GM12874 (cell line): ENCODE data around the gene FHIP1B.

ENCODE experiments used
- TF ChIP-seq, protein P1 (sequence below): IDR thresholded peaks from 2 replicates; pipeline ENCODE4 v1.5.1; 2011; ENCODE audit warnings: low read depth, mild to moderate bottlenecking, control low read depth, low read length, moderate library complexity; ENCODE audit not compliant: insufficient read depth

The FHIP1B gene

DNA sequence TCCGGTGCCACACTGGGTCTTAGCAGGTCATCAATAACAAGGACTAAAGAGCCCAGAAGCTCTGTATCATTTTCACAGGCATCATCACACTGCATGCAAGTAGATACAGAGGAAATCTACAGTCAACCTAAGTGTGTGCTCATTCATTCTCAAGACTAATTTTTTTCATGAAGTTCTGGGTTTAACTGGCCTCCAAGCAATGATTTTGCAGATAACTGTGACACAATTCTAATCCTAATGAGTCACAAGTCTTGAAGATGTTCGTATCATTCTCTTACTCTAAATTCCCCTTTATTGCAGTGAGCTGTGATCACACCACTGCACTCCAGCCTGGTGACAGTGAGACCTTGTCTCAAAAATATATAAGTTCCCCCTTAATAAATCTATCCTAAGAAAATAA lies 33.0 kb downstream of the FHIP1B start:
- TF ChIP-seq, protein P1, sequence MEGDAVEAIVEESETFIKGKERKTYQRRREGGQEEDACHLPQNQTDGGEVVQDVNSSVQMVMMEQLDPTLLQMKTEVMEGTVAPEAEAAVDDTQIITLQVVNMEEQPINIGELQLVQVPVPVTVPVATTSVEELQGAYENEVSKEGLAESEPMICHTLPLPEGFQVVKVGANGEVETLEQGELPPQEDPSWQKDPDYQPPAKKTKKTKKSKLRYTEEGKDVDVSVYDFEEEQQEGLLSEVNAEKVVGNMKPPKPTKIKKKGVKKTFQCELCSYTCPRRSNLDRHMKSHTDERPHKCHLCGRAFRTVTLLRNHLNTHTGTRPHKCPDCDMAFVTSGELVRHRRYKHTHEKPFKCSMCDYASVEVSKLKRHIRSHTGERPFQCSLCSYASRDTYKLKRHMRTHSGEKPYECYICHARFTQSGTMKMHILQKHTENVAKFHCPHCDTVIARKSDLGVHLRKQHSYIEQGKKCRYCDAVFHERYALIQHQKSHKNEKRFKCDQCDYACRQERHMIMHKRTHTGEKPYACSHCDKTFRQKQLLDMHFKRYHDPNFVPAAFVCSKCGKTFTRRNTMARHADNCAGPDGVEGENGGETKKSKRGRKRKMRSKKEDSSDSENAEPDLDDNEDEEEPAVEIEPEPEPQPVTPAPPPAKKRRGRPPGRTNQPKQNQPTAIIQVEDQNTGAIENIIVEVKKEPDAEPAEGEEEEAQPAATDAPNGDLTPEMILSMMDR: no peak

DNA sequence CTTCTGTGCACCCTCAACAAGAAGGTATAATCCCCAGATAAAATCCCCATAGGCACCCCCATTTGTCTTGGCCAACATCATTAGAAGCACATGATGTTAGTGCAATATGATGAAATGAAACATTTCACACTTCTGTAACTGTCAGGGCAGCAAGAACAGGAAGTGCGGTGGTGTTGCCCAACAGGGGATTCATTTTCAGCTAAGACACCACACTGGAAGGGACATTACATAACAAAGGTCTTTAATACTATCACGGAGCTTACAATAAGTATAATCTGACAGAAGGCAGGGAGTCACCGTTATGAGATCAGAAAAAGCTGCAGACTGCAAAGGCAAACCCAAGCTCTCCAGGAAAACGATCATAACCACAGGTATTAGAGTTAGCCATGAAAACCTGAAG lies 33.5 kb downstream of the FHIP1B start:
- TF ChIP-seq, protein P1: no peak

DNA sequence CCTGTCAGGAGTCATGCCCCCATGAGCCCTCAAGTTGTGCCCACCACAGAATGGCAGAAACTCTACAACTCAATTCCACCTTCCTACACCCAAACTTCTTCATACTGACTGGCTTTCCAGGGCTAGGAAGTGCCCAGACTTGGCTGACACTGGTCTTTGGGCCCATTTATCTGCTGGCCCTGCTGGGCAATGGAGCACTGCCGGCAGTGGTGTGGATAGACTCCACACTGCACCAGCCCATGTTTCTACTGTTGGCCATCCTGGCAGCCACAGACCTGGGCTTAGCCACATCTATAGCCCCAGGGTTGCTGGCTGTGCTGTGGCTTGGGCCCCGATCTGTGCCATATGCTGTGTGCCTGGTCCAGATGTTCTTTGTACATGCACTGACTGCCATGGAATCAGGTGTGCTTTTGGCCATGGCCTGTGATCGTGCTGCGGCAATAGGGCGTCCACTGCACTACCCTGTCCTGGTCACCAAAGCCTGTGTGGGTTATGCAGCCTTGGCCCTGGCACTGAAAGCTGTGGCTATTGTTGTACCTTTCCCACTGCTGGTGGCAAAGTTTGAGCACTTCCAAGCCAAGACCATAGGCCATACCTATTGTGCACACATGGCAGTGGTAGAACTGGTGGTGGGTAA lies 35.1 kb downstream of the FHIP1B start, which contains the start of gene OR52W1:
Gene OR52W1 (plus strand): TSS at position 51 of the 637 bp plus-strand sequence. CDS start 0 bp downstream, at position 51.
- TF ChIP-seq, protein P1: no peak

DNA sequence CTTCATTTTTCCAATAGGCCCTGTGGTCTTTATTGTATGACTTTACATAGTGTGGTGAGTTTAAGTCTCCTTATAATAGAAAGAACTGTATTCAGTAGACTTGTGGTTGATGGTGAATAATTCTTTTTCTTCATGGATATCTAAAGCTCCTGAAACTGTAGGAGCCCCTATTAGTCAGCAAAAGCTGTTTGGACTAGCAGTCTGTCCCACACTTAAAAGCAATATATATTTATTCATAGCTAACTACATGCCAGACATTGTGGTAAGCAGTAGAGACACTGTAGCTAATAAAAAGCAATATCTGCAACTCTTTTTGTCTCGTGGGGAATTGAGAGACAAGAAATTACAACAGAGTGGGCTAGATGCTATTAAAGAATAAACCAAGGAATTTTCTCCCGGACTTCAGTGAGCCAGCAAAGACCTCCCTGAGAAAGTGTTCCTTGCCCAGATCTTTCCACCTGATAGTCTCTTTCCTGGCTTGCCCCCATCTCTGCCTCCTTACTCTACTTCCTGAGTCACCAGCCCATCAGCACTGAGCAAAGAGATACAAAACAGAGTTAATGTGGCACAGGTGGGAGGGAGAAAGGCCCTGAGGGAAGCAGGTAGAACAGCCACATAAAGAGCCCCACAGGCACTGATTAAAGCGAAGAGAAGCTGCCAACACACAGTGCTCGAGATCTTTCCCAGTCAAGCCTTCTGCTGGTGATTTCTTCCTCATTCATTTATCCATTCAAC lies 36.8 kb downstream of the FHIP1B start:
- TF ChIP-seq, protein P1: no peak

DNA sequence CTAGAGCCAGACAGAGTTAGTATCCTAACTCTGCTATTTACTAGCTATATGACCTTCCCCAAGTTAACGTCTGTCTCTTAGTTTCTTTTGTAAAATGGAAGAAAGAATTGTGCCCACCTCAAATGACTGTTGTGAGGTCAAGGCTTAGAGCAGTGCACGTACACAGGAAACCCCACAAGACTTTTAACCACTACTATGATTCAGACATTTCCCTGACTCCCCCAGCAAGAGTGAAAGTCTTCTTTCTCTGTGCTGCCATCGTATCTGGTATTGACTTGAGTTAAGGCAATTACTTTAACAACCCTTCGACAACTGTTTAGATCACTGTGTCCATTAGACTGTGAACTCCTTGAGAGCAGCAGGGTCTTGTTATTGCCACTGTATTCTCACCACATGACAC lies 38.0 kb downstream of the FHIP1B start:
- TF ChIP-seq, protein P1: no peak

DNA sequence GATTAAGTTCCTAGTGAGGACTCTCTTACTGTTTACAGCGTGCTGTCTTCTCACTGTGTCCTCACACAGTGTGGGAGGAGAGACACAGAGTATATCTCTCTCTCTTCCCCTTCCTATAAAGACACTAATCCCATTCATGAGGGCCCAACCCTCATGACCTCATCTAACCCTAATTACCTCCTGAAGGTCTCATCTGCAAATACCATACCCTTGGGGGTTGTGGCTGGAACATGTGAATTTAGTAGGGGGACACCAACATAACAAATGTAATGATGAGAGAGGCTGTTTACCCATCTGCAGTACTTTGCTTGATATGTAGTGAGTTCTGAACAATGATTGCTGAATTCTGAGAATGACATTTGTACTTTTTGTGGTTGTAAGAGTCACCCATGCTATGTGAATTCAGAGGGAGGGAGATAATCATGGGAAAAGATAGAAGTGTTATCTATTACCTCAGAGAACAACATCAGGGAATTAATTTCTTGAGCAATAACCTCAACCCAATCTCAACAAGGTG lies 40.3 kb downstream of the FHIP1B start:
- TF ChIP-seq, protein P1: no peak

DNA sequence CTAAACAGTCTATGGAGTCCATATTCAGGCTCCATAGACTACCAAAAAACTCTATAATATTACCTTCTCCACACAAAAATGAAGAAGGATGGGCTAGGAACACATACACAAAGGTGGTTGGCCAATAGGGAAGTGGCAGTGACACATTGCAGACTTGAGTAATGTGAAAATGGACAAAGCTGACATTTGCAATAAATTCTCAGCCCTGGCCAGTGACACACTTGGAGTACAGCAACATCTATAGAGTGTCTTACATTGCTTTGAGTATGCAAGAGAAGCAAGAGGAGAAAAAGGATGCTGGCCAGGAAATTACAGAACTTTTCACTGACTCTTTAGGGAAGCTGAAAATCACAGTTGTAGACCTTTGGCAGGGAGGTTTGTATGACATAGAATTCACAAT lies 42.7 kb downstream of the FHIP1B start:
- TF ChIP-seq, protein P1: no peak
